ENCODE results near the gene MSRB2.

MSRB2 gene

GRCh38 chr10:23111517-23112286 lies 16.3 kb downstream of the MSRB2 start:
- Histone ChIP-seq H4K20me1 (ENCODE audit: insufficient read depth) (no peaks in the 10 kb centered on the region), H3K27ac (no peak overlapping the region), H2AFZ (ENCODE audit: low read depth) (no peak overlapping the region), H3K4me1 (ENCODE audit: low read depth, poor library complexity, severe bottlenecking) (no peaks in the 10 kb centered on the region), H3K4me3 (IDR thresholded peaks at IDR 0.05; ENCODE audit: insufficient read depth, low read depth, low read length) (no peak overlapping the region), H3K27me3 (ENCODE audit: insufficient read depth, low read depth) (no peaks in the 10 kb centered on the region), H3K79me2 (ENCODE audit: insufficient read depth, low read depth) (no peaks in the 10 kb centered on the region), H3K9ac (no peak overlapping the region), H3K4me2 (no peak overlapping the region), H3K36me3 (ENCODE audit: insufficient read depth) (no peaks in the 10 kb centered on the region)
- TF ChIP-seq CTCF (conservative IDR thresholded peaks at IDR 0.05; ENCODE audit: low read depth, low read length), result no peak

DNA sequence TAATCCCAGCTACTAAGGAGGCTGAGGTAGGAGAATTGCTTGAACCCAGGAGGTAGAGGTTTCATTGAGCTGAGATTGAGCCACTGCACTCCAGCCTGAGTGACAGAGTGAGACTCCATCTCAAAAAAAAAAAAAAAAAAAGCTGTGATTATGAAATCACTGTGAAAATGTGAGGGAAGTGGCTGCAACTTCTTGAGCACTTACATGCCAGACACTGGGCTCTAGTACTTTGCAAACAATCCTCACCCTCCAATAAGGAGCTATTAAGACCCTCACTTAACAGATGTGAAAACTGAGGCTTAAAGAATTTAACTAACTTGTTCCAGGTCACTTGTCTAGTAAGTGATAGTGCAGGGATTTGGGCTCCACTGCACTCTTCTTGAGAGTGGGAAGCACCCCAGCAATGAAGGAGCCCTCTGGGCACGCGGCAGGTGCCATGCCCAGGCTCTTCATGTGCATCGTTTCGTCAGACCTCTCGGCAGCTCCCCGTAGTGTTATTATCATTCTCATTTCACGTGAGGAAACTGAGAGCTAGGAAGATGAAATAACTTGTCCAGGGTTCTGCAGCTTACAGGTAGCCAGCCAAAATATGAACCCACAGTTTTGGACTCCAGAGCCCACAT lies 19.0 kb downstream of the MSRB2 start:
- Histone ChIP-seq H3K36me3 (ENCODE audit: insufficient read depth) (no peaks in the 10 kb centered on the region), H3K4me3 (IDR thresholded peaks at IDR 0.05; ENCODE audit: insufficient read depth, low read depth, low read length) (no peak overlapping the region), H3K9ac (no peak overlapping the region), H3K27ac (no peak overlapping the region), H2AFZ (ENCODE audit: low read depth) (no peak overlapping the region), H3K27me3 (ENCODE audit: insufficient read depth, low read depth) (no peaks in the 10 kb centered on the region), H3K79me2 (ENCODE audit: insufficient read depth, low read depth) (no peaks in the 10 kb centered on the region), H4K20me1 (ENCODE audit: insufficient read depth) (no peaks in the 10 kb centered on the region), H3K4me2 (no peak overlapping the region), H3K4me1 (ENCODE audit: low read depth, poor library complexity, severe bottlenecking) (no peaks in the 10 kb centered on the region)
- no peak for TF ChIP-seq CTCF (conservative IDR thresholded peaks at IDR 0.05; ENCODE audit: low read depth, low read length)

GRCh38 chr10:23116486-23117205 lies 21.3 kb downstream of the MSRB2 start:
- Histone ChIP-seq H3K4me1 (ENCODE audit: low read depth, poor library complexity, severe bottlenecking) (no peaks in the 10 kb centered on the region), H3K9ac (no peak overlapping the region), H3K4me2 (no peak overlapping the region), H3K4me3 (IDR thresholded peaks at IDR 0.05; ENCODE audit: insufficient read depth, low read depth, low read length) (no peak overlapping the region), H3K27me3 (ENCODE audit: insufficient read depth, low read depth) (no peaks in the 10 kb centered on the region), H3K79me2 (ENCODE audit: insufficient read depth, low read depth) (no peaks in the 10 kb centered on the region), H3K36me3 (ENCODE audit: insufficient read depth) (no peaks in the 10 kb centered on the region), H3K27ac (no peak overlapping the region), H2AFZ (ENCODE audit: low read depth) (no peak overlapping the region), H4K20me1 (ENCODE audit: insufficient read depth) (no peaks in the 10 kb centered on the region)
- no peak for TF ChIP-seq CTCF (conservative IDR thresholded peaks at IDR 0.05; ENCODE audit: low read depth, low read length)

- Histone ChIP-seq H2AFZ (ENCODE audit: low read depth) (no peak overlapping the region), H3K4me2 (no peak overlapping the region), H3K27me3 (ENCODE audit: insufficient read depth, low read depth) (no peaks in the 10 kb centered on the region), H3K79me2 (ENCODE audit: insufficient read depth, low read depth) (no peaks in the 10 kb centered on the region), H3K9ac (no peak overlapping the region), H4K20me1 (ENCODE audit: insufficient read depth) (no peaks in the 10 kb centered on the region), H3K36me3 (ENCODE audit: insufficient read depth) (no peaks in the 10 kb centered on the region), H3K4me3 (IDR thresholded peaks at IDR 0.05; ENCODE audit: insufficient read depth, low read depth, low read length) (no peak overlapping the region), H3K27ac (no peak overlapping the region), H3K4me1 (ENCODE audit: low read depth, poor library complexity, severe bottlenecking) (no peaks in the 10 kb centered on the region)
- no peak for TF ChIP-seq CTCF (conservative IDR thresholded peaks at IDR 0.05; ENCODE audit: low read depth, low read length)
These were observed 24.9 kb downstream of the MSRB2 start for GRCh38 chr10:23120001-23120934.
